Mesenchymal stem cell (in vitro differentiated cells and primary cell): ENCODE data around the gene CDH15.

ENCODE experiments used
- DNase-seq: peaks from one replicate; pipeline ENCODE4 v3.0.0-alpha.2; 2013
- H2AFZ ChIP-seq: one replicate; pipeline ENCODE4 v1.6.1; 2013; ENCODE audit warnings: low read depth, mild to moderate bottlenecking, control low read depth, inconsistent platforms, low read length, moderate library complexity
- H2AK5ac ChIP-seq: 2 replicates; pipeline ENCODE4 v1.6.1; 2013; ENCODE audit warnings: low read length, moderate library complexity, mild to moderate bottlenecking, inconsistent platforms; ENCODE audit not compliant: severe bottlenecking
- H2BK120ac ChIP-seq: one replicate; pipeline ENCODE4 v1.6.1; 2013; ENCODE audit warnings: low read depth, mild to moderate bottlenecking, inconsistent platforms, low read length, moderate library complexity
- H2BK12ac ChIP-seq, 2 experiments: one replicate each; pipeline ENCODE4 v1.6.1; 2013; ENCODE audit warnings: inconsistent platforms in 2 of 2, low read length in 2 of 2, mild to moderate bottlenecking in 2 of 2, moderate library complexity in 2 of 2, control low read depth in 1 of 2
- H2BK15ac ChIP-seq: one replicate; pipeline ENCODE4 v1.6.1; 2013; ENCODE audit warnings: mild to moderate bottlenecking, low read depth, inconsistent platforms; ENCODE audit not compliant: poor library complexity, severe bottlenecking
- H2BK5ac ChIP-seq: 2 replicates; pipeline ENCODE4 v1.6.1; 2013; ENCODE audit warnings: low read depth, mild to moderate bottlenecking, low read length, control low read depth, inconsistent platforms; ENCODE audit not compliant: poor library complexity, severe bottlenecking
- H3K14ac ChIP-seq, 2 experiments: one replicate each; pipeline ENCODE4 v1.6.1; 2013; ENCODE audit warnings: inconsistent platforms in 2 of 2, low read length in 2 of 2, control low read depth in 1 of 2, mild to moderate bottlenecking in 1 of 2, moderate library complexity in 1 of 2
- H3K18ac ChIP-seq, 2 experiments: one replicate each; pipeline ENCODE4 v1.6.1; 2013; ENCODE audit warnings: inconsistent platforms in 2 of 2, low read length in 2 of 2, control low read depth in 1 of 2, low read depth in 1 of 2, mild to moderate bottlenecking in 1 of 2
- H3K23ac ChIP-seq, 2 experiments: one replicate each; pipeline ENCODE4 v1.6.1; 2013; ENCODE audit warnings: inconsistent platforms in 2 of 2, low read length in 2 of 2, mild to moderate bottlenecking in 2 of 2, moderate library complexity in 2 of 2, control low read depth in 1 of 2
- H3K27ac ChIP-seq: 2 replicates; pipeline ENCODE4 v1.5.1; 2013; ENCODE audit warnings: mild to moderate bottlenecking, moderate library complexity, low read length, control low read depth, inconsistent platforms; ENCODE audit not compliant: poor library complexity, severe bottlenecking
- H3K27me3 ChIP-seq, 2 experiments: 2 replicates each; pipeline versions ENCODE4 v1.6.1 to v1.7.0; 2013; ENCODE audit warnings: low read length in 2 of 2, mild to moderate bottlenecking in 2 of 2, moderate library complexity in 2 of 2, control low read depth in 1 of 2, inconsistent platforms in 1 of 2; ENCODE audit not compliant: control insufficient read depth in 1 of 2, insufficient read depth in 1 of 2
- H3K36me3 ChIP-seq, 2 experiments: 2 replicates each; pipeline versions ENCODE4 v1.6.1 to v1.7.0; 2013; ENCODE audit warnings: low read length in 2 of 2, control low read depth in 1 of 2, inconsistent platforms in 1 of 2, low read depth in 1 of 2, mild to moderate bottlenecking in 1 of 2; ENCODE audit not compliant: insufficient read depth in 2 of 2, control insufficient read depth in 1 of 2
- H3K4ac ChIP-seq, 2 experiments: one replicate each; pipeline ENCODE4 v1.6.1; 2013; ENCODE audit warnings: inconsistent platforms in 2 of 2, low read length in 2 of 2, mild to moderate bottlenecking in 2 of 2, moderate library complexity in 2 of 2, control low read depth in 1 of 2, low read depth in 1 of 2
- H3K4me1 ChIP-seq: 2 replicates; pipeline ENCODE4 v1.6.1; 2013; ENCODE audit warnings: low read depth, low read length, control low read depth; ENCODE audit not compliant: control insufficient read depth, insufficient read depth
- H3K4me2 ChIP-seq: 2 replicates; pipeline ENCODE4 v1.6.1; 2013; ENCODE audit warnings: low read length, mild to moderate bottlenecking, inconsistent platforms; ENCODE audit not compliant: poor library complexity, severe bottlenecking
- H3K4me3 ChIP-seq, 2 experiments: 2 replicates each; pipeline versions ENCODE4 v1.5.1 to v1.7.0; 2013; ENCODE audit warnings: low read length in 2 of 2, mild to moderate bottlenecking in 2 of 2, control low read depth in 1 of 2, low read depth in 1 of 2; ENCODE audit not compliant: insufficient read depth in 1 of 2
- H3K79me1 ChIP-seq: replicated peaks from 2 replicates; pipeline ENCODE4 v1.6.1; 2013; ENCODE audit warnings: mild to moderate bottlenecking, control low read depth, low read length, inconsistent platforms; ENCODE audit not compliant: poor library complexity, severe bottlenecking
- H3K9ac ChIP-seq: 2 replicates; pipeline ENCODE4 v1.7.0; 2013; ENCODE audit warnings: mild to moderate bottlenecking, low read length, moderate library complexity
- H3K9me3 ChIP-seq: 2 replicates; pipeline ENCODE4 v1.7.0; 2013; ENCODE audit warnings: mild to moderate bottlenecking, low read length; ENCODE audit not compliant: control insufficient read depth
- H4K8ac ChIP-seq: one replicate; pipeline ENCODE4 v1.6.1; 2013; ENCODE audit warnings: inconsistent platforms, mild to moderate bottlenecking, low read length, moderate library complexity
- H4K91ac ChIP-seq: one replicate; pipeline ENCODE4 v1.6.1; 2013; ENCODE audit warnings: mild to moderate bottlenecking, low read length, inconsistent platforms
- WGBS: methylation state at CpG from one replicate; pipeline ENCODE4 v1.1.7; 2013; ENCODE audit warnings: mixed read lengths; 5-methylcytosine and 5-hydroxymethylcytosine counted together

The CDH15 gene

GRCh38 chr16:89179148-89179484 is 7.6 kb downstream of the CDH15 start:
- no peak overlapping the region for H3K27ac ChIP-seq
- no peak overlapping the region for H3K23ac ChIP-seq
- H2BK12ac ChIP-seq: no peak overlapping the region
- no peak overlapping the region for H3K4me2 ChIP-seq
- no peak overlapping the region for H2BK15ac ChIP-seq
- no peak for DNase-seq
- no peak overlapping the region for H2AFZ ChIP-seq
- no peak overlapping the region for H3K18ac ChIP-seq
- H3K9ac ChIP-seq: no peak overlapping the region
- H2BK5ac ChIP-seq: no peak overlapping the region
- H3K27me3 ChIP-seq: peaks cover 12 to 74% of the 10 kb centered on the region in 2 experiments
- H4K91ac ChIP-seq: no peak overlapping the region
- no peak overlapping the region for H2AK5ac ChIP-seq
- H3K14ac ChIP-seq: no peak overlapping the region
- no peak overlapping the region for H3K4ac ChIP-seq
- no peak overlapping the region for H2BK120ac ChIP-seq
- no peak overlapping the region for H3K4me3 ChIP-seq
- no peaks in the 10 kb centered on the region for H3K9me3 ChIP-seq
- H4K8ac ChIP-seq: no peak overlapping the region
- H3K36me3 ChIP-seq: no peaks in the 10 kb centered on the region
- WGBS: 89% methylated on average over 19 of the region's 19 CpGs
- no peaks in the 10 kb centered on the region for H3K79me1 ChIP-seq
- H3K4me1 ChIP-seq: peaks cover 10% of the 10 kb centered on the region

- peaks cover 10% of the 10 kb centered on the region for H3K4me1 ChIP-seq
- H3K23ac ChIP-seq: no peak overlapping the region
- no peak overlapping the region for H4K8ac ChIP-seq
- H3K9ac ChIP-seq: no peak overlapping the region
- no peak overlapping the region for H4K91ac ChIP-seq
- H3K4me2 ChIP-seq: no peak overlapping the region
- H3K79me1 ChIP-seq: no peaks in the 10 kb centered on the region
- H3K9me3 ChIP-seq: no peaks in the 10 kb centered on the region
- no peak overlapping the region for H2AFZ ChIP-seq
- 88% methylated on average over 25 of the region's 25 CpGs for WGBS
- no peak overlapping the region for H2AK5ac ChIP-seq
- no peak overlapping the region for H3K4ac ChIP-seq
- H3K4me3 ChIP-seq: no peak overlapping the region
- H3K14ac ChIP-seq: no peak overlapping the region
- no peak overlapping the region for H2BK12ac ChIP-seq
- H3K18ac ChIP-seq: no peak overlapping the region
- H2BK120ac ChIP-seq: no peak overlapping the region
- no peak overlapping the region for H3K27ac ChIP-seq
- peaks cover 12 to 76% of the 10 kb centered on the region in 2 experiments for H3K27me3 ChIP-seq
- H2BK5ac ChIP-seq: no peak overlapping the region
- H2BK15ac ChIP-seq: no peak overlapping the region
- no peak for DNase-seq
- H3K36me3 ChIP-seq: no peaks in the 10 kb centered on the region
Observed at GRCh38 chr16:89179656-89180315, 8.2 kb downstream of the CDH15 start.

DNA sequence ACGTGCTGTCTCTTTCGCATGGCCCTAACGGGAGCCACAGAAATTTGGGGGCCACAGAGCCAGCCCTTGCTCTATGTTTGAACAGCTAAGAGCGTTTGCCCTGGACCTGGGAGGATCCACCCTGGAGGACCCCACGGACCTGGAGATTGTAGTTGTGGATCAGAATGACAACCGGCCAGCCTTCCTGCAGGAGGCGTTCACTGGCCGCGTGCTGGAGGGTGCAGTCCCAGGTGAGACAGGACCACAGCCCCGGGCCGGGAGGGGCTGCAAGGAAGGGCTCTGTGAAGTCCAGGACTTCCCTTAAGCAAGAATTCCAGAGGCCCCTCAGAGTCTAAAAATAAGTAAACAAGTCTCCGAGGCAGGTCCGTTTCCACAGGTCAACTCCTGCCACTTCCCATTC is 11.9 kb downstream of the CDH15 start:
- H2AFZ ChIP-seq: no peak overlapping the region
- no peak overlapping the region for H3K4ac ChIP-seq
- peaks cover 12 to 52% of the 10 kb centered on the region in 2 experiments for H3K27me3 ChIP-seq
- H3K14ac ChIP-seq: no peak overlapping the region
- no peak for DNase-seq
- H3K4me1 ChIP-seq: no peaks in the 10 kb centered on the region
- no peaks in the 10 kb centered on the region for H3K79me1 ChIP-seq
- WGBS: 69% methylated on average over 11 of the region's 13 CpGs
- no peaks in the 10 kb centered on the region for H3K9me3 ChIP-seq
- no peak overlapping the region for H3K4me3 ChIP-seq
- no peak overlapping the region for H4K8ac ChIP-seq
- no peak overlapping the region for H3K4me2 ChIP-seq
- H2BK12ac ChIP-seq: no peak overlapping the region
- H3K27ac ChIP-seq: no peak overlapping the region
- H3K18ac ChIP-seq: no peak overlapping the region
- no peak overlapping the region for H4K91ac ChIP-seq
- H3K36me3 ChIP-seq: no peaks in the 10 kb centered on the region
- H2BK120ac ChIP-seq: no peak overlapping the region
- H3K9ac ChIP-seq: no peak overlapping the region
- H2BK15ac ChIP-seq: no peak overlapping the region
- no peak overlapping the region for H2BK5ac ChIP-seq
- no peak overlapping the region for H3K23ac ChIP-seq
- H2AK5ac ChIP-seq: no peak overlapping the region

DNA sequence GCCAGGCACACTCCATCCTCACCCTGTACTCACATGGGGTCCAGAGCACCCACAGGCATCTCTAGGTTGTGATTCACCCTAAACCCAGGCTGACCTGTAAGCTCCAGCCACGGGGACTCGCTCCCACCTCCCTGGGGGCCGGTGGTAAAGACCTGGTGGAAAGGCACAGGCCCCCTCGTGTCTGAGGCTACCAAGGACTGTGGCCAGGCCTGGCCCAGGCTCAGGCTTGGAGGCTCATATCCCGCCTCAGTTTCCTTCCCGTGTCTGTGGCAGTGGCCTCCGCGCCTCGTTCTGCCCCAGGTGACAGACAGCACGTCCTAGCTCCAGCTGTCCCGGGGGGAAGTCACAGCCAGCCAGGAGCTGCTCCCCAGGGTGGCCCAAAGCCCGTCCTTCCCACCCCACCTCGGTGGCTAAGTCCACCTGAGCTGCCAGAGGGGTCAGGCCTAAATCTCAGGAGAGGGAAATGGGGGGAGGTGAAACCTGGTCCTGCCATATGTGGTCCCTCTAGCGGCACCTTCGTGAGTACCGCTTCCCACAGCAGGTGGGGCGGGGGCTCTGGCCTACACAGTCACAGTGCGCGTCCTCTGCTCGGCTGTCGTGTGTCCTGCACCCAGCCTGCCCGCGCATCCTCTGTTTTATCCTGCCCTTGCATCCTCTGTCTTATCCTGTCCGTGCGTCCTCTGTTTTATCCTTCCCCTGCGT is 12.6 kb downstream of the CDH15 start:
- H3K9ac ChIP-seq: no peak overlapping the region
- no peaks in the 10 kb centered on the region for H3K79me1 ChIP-seq
- no peak overlapping the region for H3K4me3 ChIP-seq
- no peak overlapping the region for H3K23ac ChIP-seq
- no peak overlapping the region for H2AK5ac ChIP-seq
- H2BK12ac ChIP-seq: no peak overlapping the region
- peak overlapping the region; percentile 11 for H4K91ac ChIP-seq
- H3K18ac ChIP-seq: no peak overlapping the region
- no peak overlapping the region for H3K27ac ChIP-seq
- WGBS: 88% methylated on average over 26 of the region's 26 CpGs
- H2BK120ac ChIP-seq: no peak overlapping the region
- no peak overlapping the region for H2AFZ ChIP-seq
- H3K9me3 ChIP-seq: no peaks in the 10 kb centered on the region
- no peak overlapping the region for H4K8ac ChIP-seq
- H3K27me3 ChIP-seq: peaks cover 12 to 47% of the 10 kb centered on the region in 2 experiments
- no peak overlapping the region for H2BK15ac ChIP-seq
- H3K36me3 ChIP-seq: no peaks in the 10 kb centered on the region
- peak overlapping the region in 1 of 2 experiments; percentile 9 for H3K14ac ChIP-seq
- DNase-seq: no peak
- no peak overlapping the region for H3K4ac ChIP-seq
- no peak overlapping the region for H3K4me2 ChIP-seq
- no peaks in the 10 kb centered on the region for H3K4me1 ChIP-seq
- H2BK5ac ChIP-seq: no peak overlapping the region
